ENCODE measurements around the gene PROK2.

- TF ChIP-seq CTCF (IDR thresholded peaks at IDR 0.05; ENCODE audit: insufficient read depth, low read depth, low read length) (no peak), EZH2 (IDR thresholded peaks at IDR 0.05; ENCODE audit: insufficient read depth, low read length) (no peak)
Observed at GRCh38 chr3:71723452-71724170, 61.3 kb downstream of the PROK2 start.

All from astrocyte (in vitro differentiated cells and primary cell).